ENCODE data around the gene VAMP8.
"Not testable (repeated sequence)": the region's sequence is repeated elsewhere in the genome, so short reads cannot be mapped to it uniquely, and the experiment has no call there.

The VAMP8 gene

DNA sequence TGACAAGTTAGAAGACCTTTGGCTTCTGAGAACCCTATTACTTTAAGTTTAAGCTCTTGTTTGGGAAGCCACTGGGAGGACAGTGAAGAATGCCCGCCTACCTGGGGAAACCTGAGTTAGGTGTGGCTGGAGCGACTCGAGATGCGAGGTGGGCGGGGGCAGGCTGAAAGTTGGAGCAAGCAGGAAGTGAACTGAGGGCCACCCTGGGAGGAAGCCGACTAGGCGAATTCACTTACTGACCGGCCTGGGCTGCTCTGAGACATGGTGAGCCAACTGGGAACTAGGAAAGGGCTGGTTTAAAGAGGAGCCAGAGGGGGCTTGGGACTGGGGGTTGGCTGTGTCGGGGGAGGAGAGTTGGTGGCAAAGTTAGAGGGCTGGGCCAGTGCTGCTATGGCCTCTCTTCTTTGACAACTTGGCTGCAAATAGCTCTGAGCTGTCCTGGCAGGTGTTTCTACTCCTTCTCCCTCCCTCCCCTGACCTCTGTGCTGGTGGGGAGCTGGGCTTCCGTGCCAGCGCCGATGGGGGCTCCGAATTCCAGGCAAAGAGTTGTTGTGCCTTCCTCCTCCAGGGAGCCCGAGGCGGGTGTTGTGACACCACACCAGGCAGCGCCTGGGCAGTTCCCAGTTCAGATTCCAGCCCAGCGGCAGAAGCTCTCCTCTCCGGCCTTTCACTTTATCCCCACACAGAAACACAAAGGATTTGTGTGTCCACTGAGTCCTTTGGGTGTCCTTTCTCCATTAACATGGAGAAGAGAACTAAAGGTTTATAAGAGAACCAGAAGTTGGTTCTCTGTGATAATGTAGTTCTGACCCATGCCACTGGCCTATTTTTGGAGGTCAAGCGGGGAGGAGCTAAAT is at the start of gene VAMP8:
Gene VAMP8, plus strand, starts transcription at position 201 of the 857 bp plus-strand sequence. Its CDS starts 61 bp downstream, at position 262.
- peak; percentile 81 for DNase-seq

DNA sequence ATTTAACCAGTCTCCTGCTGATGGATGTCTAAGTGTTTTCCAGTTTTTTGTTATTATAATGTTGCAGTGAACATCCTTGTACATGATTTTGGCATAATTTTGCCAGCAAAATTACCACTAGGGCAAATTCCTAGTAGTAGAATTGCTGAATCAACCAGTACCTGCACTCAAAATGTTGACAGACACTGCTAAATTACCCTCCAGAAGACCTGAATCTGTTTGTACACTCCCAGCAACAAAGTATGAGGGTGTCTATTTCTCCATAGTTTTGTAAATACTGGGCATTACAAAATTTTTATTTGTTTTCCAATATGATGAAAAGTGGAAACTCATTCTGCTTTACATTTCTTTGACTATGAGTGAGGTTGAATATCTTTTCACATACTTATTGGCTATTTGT is 49.6 kb upstream of the VAMP8 start:
- no peak for DNase-seq

DNA sequence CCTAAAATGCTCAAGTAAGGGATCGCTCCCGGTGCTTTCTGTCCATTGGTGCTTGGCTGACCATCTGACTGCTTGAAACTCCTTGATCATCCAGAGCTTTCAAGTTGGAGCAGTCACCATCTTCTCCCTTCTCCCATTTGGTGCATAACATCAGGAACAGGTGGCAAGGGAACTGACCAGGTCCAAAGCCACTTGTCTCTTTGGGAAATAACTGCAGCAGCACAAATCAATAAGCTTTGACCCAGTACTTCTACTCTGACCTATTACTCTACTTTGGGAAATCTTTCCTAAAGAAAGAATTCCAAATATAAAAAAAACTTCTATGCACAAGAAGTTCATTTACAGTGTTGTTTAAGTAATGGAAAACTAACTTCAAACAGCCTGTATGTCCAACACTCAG is 49.0 kb upstream of the VAMP8 start:
- DNase-seq = no peak

- DNase-seq = no peak
Observed at GRCh38 chr2:85529809-85530208, 47.6 kb upstream of the VAMP8 start.

DNA sequence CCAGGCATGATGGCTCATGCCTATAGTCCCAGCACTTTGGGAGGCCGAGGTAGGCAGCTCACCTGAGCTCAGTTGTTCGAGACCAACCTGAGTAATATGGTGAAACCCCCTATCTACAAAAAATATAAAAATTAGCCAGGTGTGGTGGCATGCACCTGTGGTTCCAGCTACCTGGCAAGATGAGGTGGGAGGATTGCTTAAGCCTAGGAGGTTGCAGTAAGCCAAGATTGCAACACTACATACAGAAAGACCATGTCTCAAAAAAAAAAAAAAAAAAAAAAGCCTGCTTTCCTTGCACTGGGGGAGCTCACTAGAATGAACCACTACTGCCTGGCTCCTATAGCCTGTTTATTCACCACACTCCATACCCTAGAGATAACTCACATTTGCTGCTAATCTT is 45.8 kb upstream of the VAMP8 start:
- DNase-seq = no peak

GRCh38 chr2:85534099-85534498 is 43.3 kb upstream of the VAMP8 start:
- no peak for DNase-seq

DNA sequence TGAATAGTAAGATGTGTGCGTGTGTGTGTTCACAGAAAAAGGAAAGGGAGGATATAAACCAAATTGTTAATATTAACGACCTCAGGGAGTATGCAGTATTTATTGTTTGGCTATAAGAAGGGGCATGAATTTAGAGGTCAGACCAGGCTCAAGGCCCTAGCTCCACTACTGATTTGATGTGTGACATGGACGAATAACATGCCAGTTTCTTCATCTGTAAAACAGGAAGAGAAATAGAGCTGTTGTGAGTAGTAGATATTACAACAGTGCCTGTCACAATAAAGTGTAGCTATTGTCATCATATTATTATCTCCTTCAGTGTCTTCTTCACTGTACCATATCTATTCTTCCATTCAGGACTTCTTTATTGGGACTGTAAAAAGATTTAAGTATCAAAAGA is 42.5 kb upstream of the VAMP8 start:
- DNase-seq = no peak

- no peak for DNase-seq
Observed at GRCh38 chr2:85536479-85536878, 40.9 kb upstream of the VAMP8 start.

DNA sequence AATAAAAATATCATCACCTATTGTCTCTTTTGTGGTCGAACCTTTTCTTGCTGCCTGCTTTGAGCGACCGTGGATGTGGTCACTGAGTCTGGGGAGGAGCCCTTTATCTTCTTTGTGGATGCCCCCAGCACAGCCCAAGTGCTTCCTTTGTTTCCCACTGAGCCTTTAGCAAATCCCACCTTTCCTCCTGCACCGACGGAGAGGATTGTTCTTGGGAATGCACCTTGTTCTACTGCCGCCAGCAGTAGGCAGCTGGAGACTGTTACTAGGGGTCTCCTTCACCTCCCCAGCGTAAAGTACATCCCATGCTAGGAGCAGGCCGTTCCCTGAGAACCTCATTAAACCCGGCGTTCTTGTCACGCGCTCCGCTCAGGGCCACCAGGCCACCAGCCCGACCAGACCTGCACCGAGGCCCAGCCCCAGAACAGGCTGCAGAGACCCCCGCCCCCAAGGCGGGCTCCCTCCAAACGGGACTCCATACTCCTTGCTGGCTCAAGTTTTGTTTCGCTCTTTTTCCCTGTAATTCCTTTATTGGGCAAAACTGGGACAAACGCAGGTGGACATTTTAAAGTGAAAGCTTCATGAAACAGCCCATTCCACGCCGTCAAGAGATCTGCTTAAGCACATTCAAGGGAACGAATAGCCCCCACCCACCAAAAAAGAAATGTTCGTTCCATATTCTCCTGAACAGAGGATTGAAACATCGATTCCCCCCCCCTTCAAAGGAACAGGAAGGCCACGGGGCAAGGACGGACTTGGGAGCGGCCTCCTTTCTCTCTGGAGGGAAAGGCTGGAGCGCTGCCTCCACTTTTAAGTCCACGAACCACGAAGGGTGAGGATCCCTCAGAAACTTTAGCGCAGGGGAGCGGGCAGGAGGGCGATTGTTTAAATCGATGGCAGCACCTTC is 39.5 kb upstream of the VAMP8 start:
- peak; percentile 84 for DNase-seq

GRCh38 chr2:85538507-85539360 is 38.7 kb upstream of the VAMP8 start, which contains the start of gene MAT2A:
Gene MAT2A, plus strand, starts transcription at chr2:85539168. Its CDS starts 120 bp downstream, at chr2:85539288.
- peak; percentile 98 for DNase-seq

GRCh38 chr2:85539361-85540132 is 37.8 kb upstream of the VAMP8 start:
- peak; percentile 93 for DNase-seq

GRCh38 chr2:85540133-85540648 is 37.2 kb upstream of the VAMP8 start:
- DNase-seq = no peak

- DNase-seq = no peak
Observed at GRCh38 chr2:85541262-85541661, 36.1 kb upstream of the VAMP8 start.

GRCh38 chr2:85541753-85542457 is 35.5 kb upstream of the VAMP8 start:
- no peak for DNase-seq

DNA sequence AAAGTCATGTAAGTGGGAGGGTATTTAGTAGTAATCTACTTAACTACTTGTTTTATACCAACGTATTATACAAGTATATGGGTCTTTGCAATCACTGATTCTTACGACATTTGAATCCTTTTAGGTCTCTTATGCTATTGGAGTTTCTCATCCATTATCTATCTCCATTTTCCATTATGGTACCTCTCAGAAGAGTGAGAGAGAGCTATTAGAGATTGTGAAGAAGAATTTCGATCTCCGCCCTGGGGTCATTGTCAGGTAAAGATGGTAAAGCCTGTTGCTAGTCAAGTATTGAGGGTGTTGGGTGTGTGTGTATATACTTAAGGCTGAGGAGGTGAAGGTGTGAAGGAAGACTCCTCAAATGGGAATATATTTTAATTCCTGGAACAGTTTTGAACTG is 34.6 kb upstream of the VAMP8 start:
- DNase-seq = no peak

GRCh38 chr2:85544254-85544691 is 33.1 kb upstream of the VAMP8 start:
- DNase-seq = not testable (repeated sequence)

DNA sequence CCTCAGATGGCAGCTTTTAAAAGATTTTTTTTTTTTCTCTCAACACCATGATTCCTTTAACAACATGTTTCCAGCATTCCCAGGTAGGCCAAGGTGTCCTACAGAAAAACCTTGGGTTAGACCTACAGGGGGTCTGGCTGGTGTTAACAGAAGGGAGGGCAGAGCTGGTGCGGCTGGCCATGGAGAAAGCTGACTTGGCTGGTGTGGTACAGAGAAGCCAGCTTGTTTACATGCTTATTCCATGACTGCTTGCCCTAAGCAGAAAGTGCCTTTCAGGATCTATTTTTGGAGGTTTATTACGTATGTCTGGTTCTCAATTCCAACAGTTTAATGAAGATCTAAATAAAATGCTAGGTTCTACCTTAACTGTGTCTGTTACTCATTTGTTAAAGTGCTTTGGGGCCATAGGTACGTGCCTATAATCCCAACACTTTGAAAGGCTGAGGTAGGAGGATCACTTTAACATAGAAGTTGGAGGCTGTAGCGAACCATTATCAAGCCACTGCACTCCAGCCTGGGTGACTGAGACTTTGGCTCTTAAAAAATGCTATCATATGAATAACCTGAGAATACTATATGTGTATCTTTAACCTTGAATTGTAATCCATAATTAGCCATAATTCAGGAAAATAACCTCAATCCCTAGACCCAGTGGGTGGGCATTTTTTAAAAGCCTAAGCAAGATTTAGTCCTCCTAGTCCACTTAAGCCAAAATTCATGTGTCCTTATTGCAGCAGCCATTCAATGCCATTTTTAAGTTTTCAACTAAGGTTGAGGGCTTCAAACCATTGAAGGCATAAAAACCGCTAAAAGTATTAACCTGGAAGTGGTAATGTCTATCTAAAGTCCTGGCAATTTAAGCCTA is 32.2 kb upstream of the VAMP8 start:
- not testable (repeated sequence) for DNase-seq

DNA sequence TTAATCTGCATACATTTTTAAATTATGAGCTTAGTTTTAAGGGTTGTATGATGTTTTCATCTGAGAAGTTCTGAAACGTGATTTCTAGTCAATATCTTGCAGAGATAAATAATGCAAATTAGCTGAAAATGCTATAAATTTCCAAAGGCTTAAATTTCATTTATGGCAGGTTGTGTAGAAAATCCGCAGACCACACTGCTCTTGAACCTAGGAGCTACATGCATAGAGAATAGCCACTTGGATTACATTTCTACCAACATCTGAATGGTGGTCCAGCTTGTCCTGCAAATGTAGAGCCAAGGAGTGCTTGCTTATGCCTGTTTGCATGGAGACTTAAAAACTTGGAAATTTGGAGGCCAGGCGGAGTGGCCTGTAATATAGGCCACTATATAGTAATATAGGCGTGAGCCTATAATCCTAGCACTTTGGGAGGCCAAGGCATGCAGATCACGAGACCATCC is 31.6 kb upstream of the VAMP8 start:
- DNase-seq = no peak

DNA sequence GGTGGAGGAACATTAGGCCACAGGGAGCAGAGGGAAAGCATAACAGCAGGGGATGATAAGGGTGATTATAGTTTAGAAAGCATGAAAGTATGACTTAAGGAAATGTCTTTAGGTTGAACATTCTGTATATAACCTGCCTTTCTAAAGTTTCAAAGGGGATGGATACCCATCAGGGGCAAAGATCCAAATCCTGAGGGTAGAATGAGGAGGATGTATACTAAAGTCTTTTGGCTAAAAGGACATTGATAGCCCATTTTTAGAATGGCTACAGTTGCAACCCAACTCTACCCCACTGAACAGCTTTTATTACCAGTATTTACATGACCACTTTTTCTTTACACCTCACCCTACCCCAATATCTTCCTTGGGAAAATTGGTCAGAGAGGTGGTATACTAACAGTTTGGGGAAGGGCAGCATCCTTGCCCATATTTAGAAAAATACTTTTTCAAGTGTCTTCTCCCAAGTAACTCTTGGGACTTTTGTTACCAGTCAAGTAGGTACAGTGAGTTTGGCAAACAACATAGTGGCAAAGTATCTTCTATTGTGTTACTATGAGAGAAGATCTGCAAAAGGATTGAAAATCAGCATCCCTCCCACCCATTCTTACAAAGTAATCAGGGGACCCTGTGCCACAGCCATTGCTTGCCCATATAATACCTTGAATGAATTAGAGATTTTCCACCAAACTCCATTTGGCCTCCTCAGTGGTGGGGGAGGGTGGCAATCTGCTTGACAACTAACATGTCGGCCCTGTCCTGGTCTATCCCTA is 30.1 kb upstream of the VAMP8 start:
- no peak for DNase-seq

All from activated CD8-positive, alpha-beta memory T cell treated with anti-CD3 and anti-CD28 coated beads for 24 hours (primary cell).